KOPT-K1 (cell line): ENCODE results near the gene PRKN.
"Not testable (repeated sequence)": the region's sequence is repeated elsewhere in the genome, so short reads cannot be mapped to it uniquely, and the experiment has no call there.

ENCODE experiments used
- H3K27ac ChIP-seq: fragments of 200-600 bp; sonication (generic); 2 replicates; pipeline ENCODE4 v1.5.1; 2016; ENCODE audit warnings: antibody characterized with exemption, mild to moderate bottlenecking, low read depth, low read length; ENCODE audit not compliant: poor library complexity, severe bottlenecking
- H3K36me3 ChIP-seq: fragments of 200-600 bp; sonication (generic); 2 replicates; pipeline ENCODE4 v1.5.1; 2017; ENCODE audit warnings: antibody characterized with exemption, mild to moderate bottlenecking, low read length, moderate library complexity; ENCODE audit not compliant: insufficient read depth
- H3K9me3 ChIP-seq: fragments of 200-600 bp; sonication (generic); 2 replicates; pipeline ENCODE4 v1.5.1; 2017; ENCODE audit warnings: antibody characterized with exemption, low read length, mild to moderate bottlenecking; ENCODE audit not compliant: insufficient read depth, poor library complexity, severe bottlenecking

PRKN gene

DNA sequence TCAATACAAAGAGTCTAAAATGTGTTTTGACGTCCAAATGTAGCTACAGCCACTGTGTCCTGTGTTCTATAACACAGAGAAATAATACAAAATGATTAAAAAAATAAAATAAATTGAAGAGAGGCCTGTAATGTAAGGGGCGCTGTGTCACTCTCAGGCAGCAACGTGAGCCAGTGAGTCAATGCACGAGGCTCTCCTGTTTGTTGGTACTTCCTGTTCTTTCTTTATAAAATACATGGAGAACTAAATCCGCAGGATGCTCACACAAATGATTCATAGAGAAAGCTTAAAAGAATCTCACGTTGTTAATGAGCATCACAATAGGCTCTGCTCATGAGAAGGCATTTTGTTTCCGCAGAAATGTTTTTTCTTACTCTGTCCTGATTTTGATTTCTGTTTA is 818.7 kb downstream of the PRKN start:
- no peaks in the 10 kb centered on the region for H3K36me3 ChIP-seq
- H3K9me3 ChIP-seq, result no peaks in the 10 kb centered on the region
- H3K27ac ChIP-seq, result no peak overlapping the region

DNA sequence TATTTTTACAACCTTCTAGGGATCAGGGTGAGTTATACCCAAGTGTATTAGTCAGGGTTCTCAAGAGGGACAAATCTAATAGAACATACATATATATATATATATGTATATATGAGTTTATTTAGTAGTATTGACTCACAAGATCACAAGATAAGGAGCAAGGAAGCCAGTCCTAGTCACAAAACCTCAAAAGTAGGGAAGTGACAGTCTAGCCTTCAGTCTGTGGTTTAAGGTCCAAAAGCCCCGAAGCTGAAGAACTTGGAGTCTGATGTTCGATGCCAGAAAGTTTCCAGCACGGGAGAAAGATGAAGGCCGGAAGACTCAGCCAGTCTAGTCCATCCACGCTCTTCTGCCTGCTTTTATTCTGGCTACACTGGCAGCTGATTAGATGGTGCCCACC is 821.0 kb downstream of the PRKN start:
- Histone ChIP-seq H3K9me3 (no peaks in the 10 kb centered on the region), H3K27ac (no peak overlapping the region), H3K36me3 (no peaks in the 10 kb centered on the region)

DNA sequence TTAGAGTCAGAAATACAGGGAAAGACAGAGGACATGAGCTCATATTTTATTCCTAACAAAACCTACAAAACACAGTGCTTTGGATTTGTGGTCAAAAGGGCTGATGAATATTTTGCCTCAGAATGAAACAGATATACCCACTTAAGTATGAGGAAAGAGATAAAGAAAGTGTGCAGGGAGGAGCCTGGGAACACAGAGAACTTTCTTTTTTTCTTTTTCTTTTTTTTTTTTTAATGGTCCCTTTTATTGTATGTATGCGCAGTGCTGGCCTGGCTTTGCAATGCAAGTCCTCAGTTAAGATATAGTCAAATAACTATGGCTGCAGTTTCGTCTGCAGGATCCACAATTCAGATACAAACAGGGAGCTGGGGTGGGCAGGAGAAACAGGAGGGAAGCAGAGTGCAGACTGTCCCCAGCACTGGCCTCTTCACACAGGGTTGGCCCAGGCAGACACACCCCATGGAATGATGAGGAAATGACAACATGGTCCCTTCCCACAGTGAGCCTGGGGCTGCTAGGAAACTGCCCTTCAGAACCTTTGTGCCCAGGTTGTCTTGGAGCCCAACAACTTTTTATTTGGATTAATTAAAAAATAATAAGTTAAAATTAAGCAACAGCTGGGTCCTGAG is 823.9 kb downstream of the PRKN start:
- Histone ChIP-seq H3K27ac (no peak overlapping the region), H3K36me3 (no peaks in the 10 kb centered on the region), H3K9me3 (no peaks in the 10 kb centered on the region)

DNA sequence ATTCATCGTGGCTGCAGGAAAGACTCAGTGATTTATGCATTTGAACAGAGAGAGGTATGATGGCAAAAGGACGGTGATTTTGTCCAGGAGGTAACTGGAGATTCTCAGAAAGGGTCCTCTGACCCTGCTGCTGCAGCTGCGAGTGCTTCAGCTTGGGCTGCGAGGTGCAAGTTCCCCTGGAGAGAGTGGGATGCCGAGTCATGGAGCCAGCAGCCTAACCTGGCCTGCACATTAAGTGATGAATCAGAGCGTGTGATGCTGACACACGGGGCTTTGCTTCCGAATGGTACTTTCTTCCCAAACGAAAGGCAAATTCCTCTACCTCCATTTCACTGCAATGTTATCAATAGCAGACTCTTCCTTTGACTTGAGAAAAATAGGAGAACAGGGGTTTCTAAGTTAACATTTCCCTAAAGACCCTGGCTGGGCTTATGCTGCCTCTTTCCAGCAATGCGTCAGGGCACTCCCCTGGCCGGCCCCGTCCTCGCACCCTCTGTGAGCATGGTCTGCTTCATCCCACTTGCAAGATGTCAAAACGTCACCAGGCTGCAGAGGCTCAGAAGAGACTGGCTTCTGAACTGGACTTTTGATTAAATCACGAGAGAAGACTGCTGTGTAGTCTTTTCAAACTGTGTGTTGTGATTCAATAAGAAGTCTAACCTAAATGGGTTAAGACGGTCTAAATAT is 825.7 kb downstream of the PRKN start:
- no peak overlapping the region for H3K27ac ChIP-seq
- H3K36me3 ChIP-seq, result no peaks in the 10 kb centered on the region
- no peaks in the 10 kb centered on the region for H3K9me3 ChIP-seq

DNA sequence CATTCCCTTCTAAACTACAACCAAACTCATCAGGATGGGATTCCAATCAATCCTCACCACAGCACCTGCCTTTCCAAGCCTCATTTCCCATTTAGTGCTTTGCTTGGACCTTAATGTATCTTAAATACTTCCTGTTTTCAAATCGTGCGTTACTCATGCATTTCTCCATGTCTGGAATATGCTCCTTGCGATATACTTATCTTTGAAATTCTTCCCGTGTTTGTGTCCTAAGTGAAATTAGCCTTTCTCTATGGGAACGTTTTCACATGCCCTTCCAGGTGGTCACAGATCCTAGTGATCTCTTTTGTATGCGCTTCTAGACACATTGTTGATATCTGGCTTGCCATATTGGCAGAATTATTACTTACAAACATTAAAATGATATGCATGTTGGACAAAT is 833.1 kb downstream of the PRKN start:
- Histone ChIP-seq H3K36me3 (no peaks in the 10 kb centered on the region), H3K27ac (no peak overlapping the region), H3K9me3 (no peaks in the 10 kb centered on the region)

DNA sequence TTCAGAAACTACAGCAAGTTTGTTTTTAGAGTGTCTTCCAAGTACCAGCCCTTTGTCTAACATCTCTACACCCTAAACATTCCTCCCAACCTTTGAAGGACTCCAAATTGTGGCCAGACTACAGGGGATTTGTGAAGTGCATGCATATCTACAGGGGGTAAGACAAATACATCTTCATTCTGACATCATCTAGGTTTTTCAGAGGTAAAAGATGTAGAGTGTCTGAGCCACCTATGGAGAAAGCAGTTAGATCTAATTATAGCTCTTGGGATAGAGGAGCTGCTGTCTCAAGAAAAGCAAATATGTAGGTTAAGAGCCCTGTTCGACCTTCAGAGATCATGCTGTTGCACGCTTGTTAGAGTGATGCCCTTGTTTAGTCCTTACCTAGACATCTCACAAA is 836.0 kb downstream of the PRKN start:
- Histone ChIP-seq H3K27ac (no peak overlapping the region), H3K36me3 (no peaks in the 10 kb centered on the region), H3K9me3 (no peaks in the 10 kb centered on the region)

DNA sequence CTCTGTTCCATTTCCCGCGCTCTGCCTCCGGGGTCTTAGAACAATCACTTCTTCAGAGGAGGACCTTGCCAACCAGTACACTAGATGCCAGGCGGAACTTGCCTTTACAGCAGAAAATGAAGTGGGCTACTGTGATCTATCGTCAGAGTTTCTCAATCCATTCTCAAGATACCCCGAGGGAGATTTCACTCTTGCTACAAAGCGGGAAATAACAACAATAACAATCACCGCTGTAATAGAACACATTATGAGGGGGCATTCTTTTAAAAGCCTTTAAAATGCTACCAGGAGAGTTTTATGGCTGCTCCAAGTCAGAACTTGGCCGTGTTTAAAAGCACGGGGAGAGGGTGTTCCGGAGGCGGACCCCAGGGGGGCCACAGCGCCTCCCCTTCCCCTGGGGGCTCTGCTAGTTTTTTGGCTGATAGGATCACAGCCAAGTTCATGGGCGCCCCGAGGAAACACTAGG is 836.7 kb downstream of the PRKN start:
- Histone ChIP-seq H3K36me3 (no peaks in the 10 kb centered on the region), H3K9me3 (no peaks in the 10 kb centered on the region), H3K27ac (no peak overlapping the region)

DNA sequence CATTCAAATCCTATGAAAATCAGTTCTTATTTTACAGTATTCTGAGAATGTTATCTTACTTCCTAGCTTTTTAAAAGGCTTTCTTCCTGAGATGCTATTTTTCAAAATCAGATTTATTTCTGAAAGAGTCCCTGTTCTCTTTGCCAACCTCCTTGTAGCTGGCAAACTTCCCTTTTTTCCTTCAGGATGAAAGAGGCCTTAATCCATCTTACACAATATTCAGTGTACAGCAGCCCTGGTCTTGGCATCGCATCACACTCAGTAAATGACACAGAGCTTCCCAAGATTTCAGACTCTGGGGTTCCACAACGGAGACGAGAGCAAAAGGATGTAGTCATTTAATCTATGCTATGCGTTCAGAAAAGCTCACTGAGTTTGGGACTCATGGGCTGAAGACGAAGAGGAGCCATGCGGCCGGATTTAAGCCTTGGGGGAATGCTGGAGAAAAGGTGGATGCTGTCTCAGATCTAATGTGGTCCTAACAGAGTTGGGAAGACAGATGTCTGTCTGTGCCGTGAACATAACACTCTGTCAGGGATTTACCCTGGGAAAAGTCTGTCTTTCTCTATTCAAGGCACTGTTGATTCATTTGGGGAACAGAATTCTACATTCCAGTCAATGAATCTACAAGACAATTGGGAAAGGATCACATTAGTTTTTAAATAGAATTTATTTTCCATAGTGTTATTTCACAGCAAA is 837.3 kb downstream of the PRKN start:
- Histone ChIP-seq H3K36me3 (no peaks in the 10 kb centered on the region), H3K27ac (no peak overlapping the region)

DNA sequence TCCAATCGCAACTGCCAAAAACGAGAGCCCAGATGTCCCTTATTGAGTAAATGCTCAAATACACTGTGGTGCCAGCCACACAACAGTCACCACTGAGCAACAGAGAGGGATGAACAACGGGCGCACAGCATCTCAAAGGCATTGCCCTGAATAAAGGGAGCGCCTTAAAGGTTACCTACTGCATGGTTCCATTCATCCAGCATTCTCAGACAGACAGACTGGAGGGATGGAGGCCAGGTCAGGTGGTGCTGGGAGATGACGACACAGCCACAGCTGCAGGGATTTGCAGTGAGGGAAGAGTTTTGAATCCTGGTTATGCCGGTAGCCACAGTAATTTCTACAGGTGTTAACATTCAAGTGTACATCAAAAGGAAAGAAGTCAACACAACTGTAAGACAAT is 838.2 kb downstream of the PRKN start:
- H3K36me3 ChIP-seq, result no peaks in the 10 kb centered on the region
- H3K27ac ChIP-seq, result no peak overlapping the region
- no peaks in the 10 kb centered on the region for H3K9me3 ChIP-seq

More for the DNA sequence above, 837.3 kb downstream of the PRKN start:
- H3K9me3 ChIP-seq, result no peaks in the 10 kb centered on the region

DNA sequence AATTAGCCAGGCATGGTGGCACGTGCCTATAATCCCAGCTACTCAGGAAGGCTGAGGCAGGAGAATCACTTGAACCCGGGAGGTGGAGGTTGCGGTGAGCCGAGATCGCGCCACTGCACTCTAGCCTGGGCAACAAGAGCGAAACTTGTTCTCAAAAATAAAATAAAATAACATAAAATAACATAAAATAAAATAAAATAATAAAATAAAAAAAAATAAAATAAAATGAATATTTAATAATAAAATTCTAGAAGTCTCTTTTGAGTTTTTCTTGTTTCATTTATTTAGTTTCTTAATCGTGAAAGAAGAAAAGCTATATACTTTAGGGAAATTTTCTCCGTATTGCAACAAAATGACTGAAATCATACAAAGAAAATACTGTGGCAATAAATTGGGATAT is 841.0 kb downstream of the PRKN start:
- H3K36me3 ChIP-seq, H3K9me3 ChIP-seq, H3K27ac ChIP-seq: not testable (repeated sequence)

DNA sequence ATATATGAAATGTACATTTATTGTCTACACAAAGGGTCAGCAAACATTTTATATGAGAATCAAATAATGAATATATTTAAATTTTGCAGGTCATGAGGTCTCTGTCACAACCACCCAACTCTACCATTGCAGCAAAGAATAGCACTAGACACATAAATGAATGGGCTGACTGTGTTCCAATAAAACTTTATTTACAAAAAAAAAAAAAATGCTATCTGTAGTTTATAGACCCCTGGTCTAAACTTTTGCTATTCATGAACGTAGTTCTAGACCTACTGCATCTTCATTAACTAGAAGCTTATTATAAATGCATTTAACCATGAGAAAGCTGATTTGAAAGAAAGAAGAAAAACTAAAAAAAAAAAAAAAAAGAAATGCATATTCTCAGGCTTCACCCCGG is 842.8 kb downstream of the PRKN start:
- Histone ChIP-seq H3K27ac (no peak overlapping the region), H3K36me3 (no peaks in the 10 kb centered on the region), H3K9me3 (peaks cover 4% of the 10 kb centered on the region)

DNA sequence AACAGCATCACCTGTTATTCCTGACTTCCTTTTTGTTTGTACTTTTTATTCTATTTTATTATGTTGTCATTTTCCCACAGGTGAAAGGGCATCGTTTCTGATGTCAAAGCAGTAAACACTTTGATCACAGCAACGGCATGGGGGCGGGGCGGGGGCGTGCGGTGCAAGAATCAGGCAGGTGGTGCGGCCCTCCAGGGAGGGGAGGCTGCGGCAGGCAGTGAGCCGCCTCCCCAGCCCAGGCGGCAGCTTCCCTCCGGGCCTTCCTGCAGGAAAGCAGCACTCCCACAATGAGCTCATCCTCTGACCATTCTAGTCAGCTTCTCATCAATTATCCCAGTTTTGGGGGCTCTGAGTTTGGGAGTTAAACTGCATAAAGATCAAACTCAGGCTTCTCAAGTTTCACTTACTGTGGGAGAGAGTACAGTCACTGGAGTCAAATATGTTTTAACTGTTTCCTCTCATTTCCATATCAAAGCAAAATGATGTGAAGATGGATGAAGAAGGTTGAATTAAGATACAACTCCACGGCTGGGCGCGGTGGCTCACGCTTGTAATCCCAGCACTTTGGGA is 845.3 kb downstream of the PRKN start:
- no peak overlapping the region for H3K27ac ChIP-seq
- peaks cover 4% of the 10 kb centered on the region for H3K9me3 ChIP-seq

DNA sequence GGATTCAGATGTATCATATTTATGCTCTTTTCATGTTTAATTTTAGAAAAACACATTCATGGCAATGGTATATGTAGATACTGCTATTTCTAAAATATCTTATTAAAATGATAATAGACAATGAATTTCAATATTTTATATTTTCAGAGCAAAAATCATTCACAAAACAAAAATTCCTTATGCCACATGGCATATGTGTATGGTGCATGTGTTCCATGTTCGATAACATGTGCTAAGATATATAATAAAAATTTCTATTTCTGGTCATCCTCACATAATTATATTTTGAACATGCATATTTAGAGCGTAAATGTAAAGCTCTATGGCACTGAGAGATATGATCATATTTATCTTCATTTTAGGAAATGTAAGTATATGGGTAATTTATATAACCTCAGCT is 847.5 kb downstream of the PRKN start:
- peaks cover 4% of the 10 kb centered on the region for H3K9me3 ChIP-seq
- no peak overlapping the region for H3K27ac ChIP-seq
- no peaks in the 10 kb centered on the region for H3K36me3 ChIP-seq

More for the DNA sequence above, 845.3 kb downstream of the PRKN start:
- no peaks in the 10 kb centered on the region for H3K36me3 ChIP-seq

DNA sequence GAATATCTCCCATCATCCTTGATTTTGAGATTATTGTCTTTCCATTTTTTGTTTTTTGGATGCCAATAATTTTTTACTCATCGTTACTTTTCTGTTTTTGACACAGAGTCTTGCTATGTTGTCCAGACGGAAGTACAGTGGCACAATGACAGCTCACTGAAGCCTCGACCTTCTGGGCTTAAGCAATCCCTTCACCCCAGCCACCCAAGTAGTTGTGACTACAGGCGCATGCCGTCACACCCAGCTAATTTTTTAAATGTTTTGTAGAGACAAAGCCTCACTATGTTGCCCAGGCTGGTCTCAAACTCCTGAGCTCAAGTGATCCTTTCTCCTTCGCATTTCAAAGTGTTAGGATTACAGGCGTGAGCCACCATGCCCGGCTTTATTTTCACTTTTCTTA is 851.3 kb downstream of the PRKN start:
- H3K27ac ChIP-seq, result no peak overlapping the region
- peaks cover 4% of the 10 kb centered on the region for H3K9me3 ChIP-seq
- no peaks in the 10 kb centered on the region for H3K36me3 ChIP-seq

DNA sequence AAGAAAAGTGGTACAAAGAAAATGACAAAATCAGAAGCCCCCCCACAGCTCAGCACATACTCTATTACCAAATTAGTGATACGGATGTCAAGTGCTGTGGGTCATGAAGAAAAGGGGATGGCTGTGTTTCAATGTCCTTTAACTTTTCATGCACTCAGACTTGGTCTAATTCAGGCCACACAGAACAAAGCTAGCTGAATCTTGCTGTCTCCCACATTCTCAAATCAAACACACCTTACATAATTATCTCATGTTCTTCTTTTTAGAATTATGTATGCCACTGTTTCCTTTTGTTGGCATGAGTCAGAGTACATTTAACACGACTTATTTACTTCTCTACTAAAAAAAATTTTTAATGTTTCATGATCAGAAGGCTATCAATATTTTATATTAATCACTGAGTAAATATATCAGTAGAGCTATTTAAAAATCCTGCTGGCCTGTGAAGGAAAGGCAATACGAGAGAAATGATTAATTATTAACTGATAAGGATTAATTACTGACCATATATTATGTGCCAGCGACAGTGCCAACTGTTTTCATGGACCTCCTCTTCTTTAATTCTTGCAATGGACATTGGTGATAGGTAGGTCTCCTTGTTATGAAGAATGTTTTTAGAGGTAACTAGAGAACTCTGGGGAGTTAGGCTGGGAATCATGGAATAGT is 857.2 kb downstream of the PRKN start:
- H3K9me3 ChIP-seq, result no peaks in the 10 kb centered on the region
- no peak overlapping the region for H3K27ac ChIP-seq

More for the DNA sequence above, 857.2 kb downstream of the PRKN start:
- no peaks in the 10 kb centered on the region for H3K36me3 ChIP-seq
